Stimulated activated CD4-positive, alpha-beta T cell treated with anti-CD3 and anti-CD28 coated beads, Interleukin-15, amount 100 ng/mL, for 48 hours (primary cell): ENCODE measurements around the gene SLC6A6.

Experiments
- DNase-seq, 2 donors: peaks; one replicate each; pipeline ENCODE4 v3.0.0-alpha.2; 2020; ENCODE audit warnings: low read depth in 2 of 2

The SLC6A6 gene

GRCh38 chr3:14402304-14402811 is at the start of gene SLC6A6:
Gene SLC6A6 (plus strand): TSS chr3:14402606. CDS start chr3:14443635, 41,029 bp downstream.
- DNase-seq, result peak; percentile 90

GRCh38 chr3:14353502-14353901 is 48.9 kb upstream of the SLC6A6 start:
- no peak for DNase-seq

- DNase-seq, result no peak
Observed at GRCh38 chr3:14357463-14357862, 44.9 kb upstream of the SLC6A6 start.

- DNase-seq, result no peak
Observed at GRCh38 chr3:14358426-14359211, 43.8 kb upstream of the SLC6A6 start.

GRCh38 chr3:14359348-14359747 is 43.1 kb upstream of the SLC6A6 start:
- DNase-seq, result no peak

- DNase-seq, result no peak
Observed at GRCh38 chr3:14360123-14360881, 42.1 kb upstream of the SLC6A6 start.

- no peak for DNase-seq
Observed at GRCh38 chr3:14361068-14361677, 41.2 kb upstream of the SLC6A6 start.

- no peak for DNase-seq
Observed at GRCh38 chr3:14362890-14363289, 39.5 kb upstream of the SLC6A6 start.

- DNase-seq, result no peak
Observed at GRCh38 chr3:14363379-14363778, 39.0 kb upstream of the SLC6A6 start.

- no peak for DNase-seq
Observed at GRCh38 chr3:14363991-14364390, 38.4 kb upstream of the SLC6A6 start.

GRCh38 chr3:14364580-14365292 is 37.7 kb upstream of the SLC6A6 start:
- no peak for DNase-seq

- no peak for DNase-seq
Observed at GRCh38 chr3:14366248-14366647, 36.2 kb upstream of the SLC6A6 start.

- DNase-seq, result no peak
Observed at GRCh38 chr3:14366915-14367823, 35.2 kb upstream of the SLC6A6 start.

GRCh38 chr3:14368146-14368545 is 34.3 kb upstream of the SLC6A6 start:
- no peak for DNase-seq

- no peak for DNase-seq
Observed at GRCh38 chr3:14368885-14369284, 33.5 kb upstream of the SLC6A6 start.

- DNase-seq, result no peak
Observed at GRCh38 chr3:14369675-14370669, 32.4 kb upstream of the SLC6A6 start.

- no peak for DNase-seq
Observed at GRCh38 chr3:14370720-14371572, 31.5 kb upstream of the SLC6A6 start.
